Esophagus squamous epithelium (tissue), 4 donors: ENCODE measurements around the gene GALNS.

Experiments
- CTCF ChIP-seq, 6 experiments: fragments of 450-650 bp in 4 of 6; fragments of 200-600 bp in 2 of 6; sonication (generic) in 2 of 6; IDR thresholded peaks; one replicate each; pipeline ENCODE4 v1.5.1; 2016 to 2019; ENCODE audit warnings: antibody characterized with exemption in 6 of 6, mild to moderate bottlenecking in 4 of 6, moderate library complexity in 4 of 6
- POLR2A ChIP-seq, 4 donors: fragments of 450-650 bp; IDR thresholded peaks; one replicate each; pipeline ENCODE4 v1.6.1; 2017; ENCODE audit warnings: antibody characterized with exemption in 4 of 4, mild to moderate bottlenecking in 4 of 4, moderate library complexity in 3 of 4

- no peak for TF ChIP-seq POLR2A (IDR thresholded peaks at IDR 0.05)
- TF ChIP-seq CTCF (IDR thresholded peaks at IDR 0.05) = no peak
Observed at GRCh38 chr16:88886420-88886844, 29.7 kb upstream of the GALNS start.
